OCI-M2 (cell line): ENCODE data around the gene SLC7A5.
"Not testable (repeated sequence)": the region's sequence is repeated elsewhere in the genome, so short reads cannot be mapped to it uniquely, and the experiment has no call there.

Experiments
- DNase-seq: peaks from one replicate; lab custom pipeline; 2025; ENCODE audit not compliant: unreplicated experiment; lab: John Stamatoyannopoulos, UW

SLC7A5 gene

DNA sequence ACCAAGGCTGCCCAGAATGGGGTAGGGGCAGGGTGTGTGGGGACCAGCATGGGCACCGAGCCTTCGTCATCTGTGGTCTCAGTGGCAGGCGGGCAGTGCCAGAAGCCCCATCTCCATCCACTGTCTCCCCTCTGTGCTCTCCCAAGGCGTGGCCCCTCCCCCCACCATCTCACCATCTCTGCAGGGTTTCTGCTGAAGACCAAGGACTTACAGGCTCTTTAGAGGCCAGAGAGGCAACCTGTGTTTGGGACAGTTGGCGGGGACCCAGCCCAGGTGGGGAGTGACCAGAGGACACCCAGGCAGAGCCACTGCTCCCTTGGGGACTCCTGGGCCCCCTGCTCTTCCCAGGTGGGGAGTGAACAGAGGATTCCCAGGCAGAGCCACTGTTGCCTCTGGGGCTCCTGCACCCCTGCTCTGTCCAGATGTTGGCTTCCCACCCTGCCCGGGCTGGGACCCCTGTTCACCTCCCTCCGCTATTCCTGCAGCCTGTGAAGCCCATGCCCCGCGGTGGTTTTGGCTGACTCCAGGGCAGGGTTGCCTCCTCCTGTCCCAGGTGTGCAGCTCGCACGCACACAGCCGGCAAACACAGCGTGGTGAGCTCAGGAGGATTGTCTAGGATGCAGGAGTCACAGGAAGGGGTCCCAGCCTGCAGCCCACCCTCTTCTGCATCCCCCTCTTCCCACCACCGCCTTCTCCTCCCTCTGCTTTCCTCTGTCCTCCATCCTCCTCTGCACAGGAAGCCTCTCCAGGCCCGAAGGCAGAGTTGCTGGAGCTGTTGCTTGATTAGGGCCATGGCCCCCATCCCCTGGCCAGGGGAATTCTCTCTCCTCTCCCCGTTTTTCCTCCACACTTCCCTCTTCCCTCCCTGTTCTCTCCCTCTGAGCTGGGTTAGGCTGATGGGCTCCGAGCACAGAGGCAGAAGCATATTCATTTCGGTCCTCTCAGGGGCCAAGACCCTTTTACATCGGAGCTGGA, 45.0 kb downstream of the SLC7A5 start:
- no peak for DNase-seq

DNA sequence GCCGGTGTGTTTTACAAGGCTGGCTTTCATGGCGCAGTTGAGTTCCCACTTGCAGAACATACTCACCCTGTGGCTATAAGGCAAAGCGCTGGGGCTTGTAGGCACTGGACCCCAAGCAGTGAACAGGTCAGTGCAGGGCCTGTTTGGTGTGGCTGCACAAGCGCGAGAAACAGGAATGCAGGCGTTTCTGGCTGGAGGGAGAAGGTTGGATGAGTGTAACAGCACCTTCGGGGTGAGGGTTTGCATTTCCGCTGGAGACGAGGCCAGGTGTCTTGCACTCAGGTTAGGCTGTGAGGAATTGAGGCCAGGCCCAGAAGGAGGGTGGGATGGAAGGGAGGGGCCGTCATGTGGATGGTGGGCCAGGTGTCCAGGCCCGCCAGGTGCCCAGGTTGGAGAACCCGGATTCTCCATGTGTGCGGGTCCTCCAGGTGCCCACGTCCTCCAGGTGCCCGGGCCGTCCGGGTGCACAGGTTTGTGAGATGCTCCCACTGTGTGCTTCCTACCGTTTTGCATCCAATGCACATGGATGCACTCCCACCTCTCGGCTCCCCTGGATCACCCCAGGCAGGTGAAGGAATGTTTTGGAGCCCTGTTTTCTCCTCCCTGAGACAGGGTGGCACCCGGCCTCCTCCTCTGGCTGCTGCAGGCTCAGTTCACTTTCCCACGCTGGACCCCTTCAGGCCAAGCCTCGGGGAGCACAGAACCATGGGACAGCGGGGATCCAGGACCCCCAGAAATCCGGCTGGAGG, 46.0 kb downstream of the SLC7A5 start:
- DNase-seq: no peak

DNA sequence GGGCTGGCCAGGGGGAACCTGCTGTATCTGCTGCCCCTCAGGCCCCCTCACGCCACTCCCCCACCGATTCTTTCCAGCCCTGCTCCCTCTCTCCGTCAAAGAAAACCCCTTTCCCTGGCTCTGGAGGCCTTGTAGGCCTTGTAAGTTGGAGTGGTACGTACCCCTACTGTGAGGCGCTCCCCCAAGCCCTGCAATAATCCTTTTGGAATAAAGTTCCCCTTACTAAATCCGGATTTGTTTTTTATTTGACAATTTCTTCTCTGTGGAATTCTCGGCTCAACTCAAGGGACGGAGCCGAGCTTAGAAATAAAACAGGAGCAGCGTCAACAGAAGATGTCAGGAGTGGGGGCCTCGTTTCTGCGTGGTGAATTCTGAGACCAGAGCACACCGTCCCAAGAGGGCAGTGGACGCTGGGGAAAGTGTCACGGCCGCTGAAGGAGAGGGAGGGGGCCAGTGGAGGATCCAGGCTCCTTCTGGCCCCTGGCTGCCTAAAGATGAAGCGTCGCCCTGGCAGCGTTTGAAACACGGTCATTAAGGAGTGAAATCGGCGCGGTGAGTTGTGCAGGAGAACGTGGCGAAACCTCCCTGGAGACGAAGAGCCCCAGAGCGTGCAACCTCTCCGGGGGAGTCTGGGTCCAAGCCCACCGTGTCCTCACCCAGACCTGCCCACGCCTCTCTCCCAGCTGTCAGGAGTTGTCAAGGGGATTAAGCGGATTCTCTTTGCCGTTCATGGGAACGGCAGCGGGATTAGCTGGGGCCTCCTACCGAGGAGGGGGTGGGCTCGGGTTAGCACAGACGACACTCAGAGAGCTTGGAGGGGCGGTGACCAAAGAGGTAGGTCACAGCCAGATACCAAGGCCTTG, 47.0 kb downstream of the SLC7A5 start:
- DNase-seq: no peak

DNA sequence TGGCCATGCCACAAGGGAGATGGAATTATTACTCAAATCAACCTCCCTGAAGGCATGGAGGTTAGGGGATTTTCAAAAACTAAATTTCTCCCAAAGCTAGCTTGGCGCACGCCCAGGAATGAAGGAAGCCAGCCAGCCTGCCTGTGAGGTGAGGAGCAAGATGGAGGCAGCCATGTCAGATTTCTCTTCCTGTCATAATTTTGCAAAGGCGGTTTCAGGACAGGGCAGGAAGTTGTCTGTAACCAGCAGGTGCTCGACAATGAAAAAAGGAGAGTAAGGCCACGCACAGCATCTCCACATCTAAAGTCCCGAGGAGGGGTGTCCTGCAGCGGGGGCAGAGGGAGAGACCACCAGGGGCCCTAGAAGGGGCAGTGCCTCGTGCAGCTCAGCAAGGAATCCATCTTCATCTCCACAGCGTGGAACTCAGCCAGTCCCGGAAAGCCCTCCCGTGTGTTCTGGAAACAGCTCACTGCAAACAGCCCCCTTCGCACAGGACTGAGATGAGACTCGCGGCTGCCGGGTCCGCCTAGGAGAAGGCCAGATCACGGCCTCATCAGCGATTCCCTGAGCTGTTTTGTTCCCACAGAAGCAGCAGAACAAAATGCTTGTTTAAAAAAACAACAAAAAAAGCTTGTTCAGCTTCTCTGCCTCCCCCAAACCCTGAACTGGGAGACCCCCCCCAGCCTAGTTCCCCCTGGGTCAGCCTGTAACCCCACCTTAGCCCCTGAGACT, 47.8 kb downstream of the SLC7A5 start:
- DNase-seq: no peak

DNA sequence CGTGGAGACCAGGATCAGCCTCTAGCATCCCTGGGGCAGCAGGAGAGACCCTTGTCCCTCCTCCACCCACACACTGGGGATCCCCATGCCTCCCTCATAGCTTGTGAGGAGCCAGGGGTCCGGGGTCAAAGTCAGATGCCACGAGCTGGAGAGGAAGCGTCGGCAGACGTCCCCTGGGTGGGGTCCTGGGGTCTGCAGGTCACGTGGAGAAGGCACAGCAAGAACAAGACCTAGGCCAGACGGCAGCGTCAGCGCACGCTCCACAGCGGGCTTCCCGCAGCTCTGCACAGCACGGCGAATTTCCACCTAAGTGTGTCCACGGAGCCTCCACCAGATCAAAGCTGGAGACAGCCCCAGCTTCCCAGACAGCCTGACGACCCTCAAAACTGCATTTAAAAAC, 49.3 kb downstream of the SLC7A5 start:
- no peak for DNase-seq

DNA sequence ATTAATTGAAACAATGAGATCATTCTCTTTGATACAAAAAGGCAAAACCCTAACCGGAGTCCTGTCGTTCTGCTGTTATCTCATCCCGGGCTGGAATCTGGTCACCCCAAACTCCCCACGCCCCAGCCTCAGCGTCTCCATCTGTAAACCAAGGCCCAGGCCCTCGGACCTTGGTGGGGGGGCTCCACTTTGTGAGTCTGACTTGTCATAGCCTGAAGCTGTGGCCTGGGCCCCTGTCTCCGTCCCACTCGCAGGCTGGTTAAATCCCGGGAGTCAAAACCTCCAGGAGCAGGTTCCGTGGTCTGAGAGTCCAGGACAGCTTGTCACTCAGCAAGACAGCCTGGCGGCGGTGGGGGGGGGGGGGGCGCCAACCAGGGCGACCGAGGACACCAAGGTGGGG, 50.0 kb downstream of the SLC7A5 start:
- DNase-seq: no peak

DNA sequence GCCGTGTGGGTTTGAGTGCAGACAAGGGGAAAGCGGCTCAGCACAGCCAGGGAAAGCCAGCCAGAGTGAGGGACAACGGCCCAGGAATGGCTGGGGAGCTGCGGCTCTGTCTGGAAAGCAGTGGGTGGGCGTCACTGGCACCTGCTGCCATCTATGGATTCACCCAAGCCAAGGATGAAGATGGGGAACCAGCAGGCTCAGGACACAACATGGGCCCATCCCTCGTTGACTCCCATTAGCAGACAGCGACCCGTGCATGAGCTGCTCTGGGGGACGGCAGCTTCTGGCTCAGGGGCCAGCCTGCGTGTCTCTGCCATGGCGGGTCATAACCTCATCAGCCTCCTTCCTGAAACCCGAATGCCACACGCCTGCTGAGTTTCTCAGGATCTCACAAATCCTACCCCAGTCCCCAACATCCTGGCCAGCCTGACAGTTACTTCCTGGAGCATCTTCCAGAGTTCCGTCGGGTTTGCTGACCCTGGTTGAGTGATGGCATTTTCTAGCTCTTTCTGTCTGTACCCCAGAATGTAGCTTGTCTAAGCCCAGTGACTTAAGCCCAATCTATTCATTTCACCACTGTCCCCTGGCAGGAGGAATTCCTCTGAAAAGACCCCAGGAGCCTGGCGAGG, 50.7 kb downstream of the SLC7A5 start:
- no peak for DNase-seq

GRCh38 chr16:87817910-87818309, 51.4 kb downstream of the SLC7A5 start:
- no peak for DNase-seq

DNA sequence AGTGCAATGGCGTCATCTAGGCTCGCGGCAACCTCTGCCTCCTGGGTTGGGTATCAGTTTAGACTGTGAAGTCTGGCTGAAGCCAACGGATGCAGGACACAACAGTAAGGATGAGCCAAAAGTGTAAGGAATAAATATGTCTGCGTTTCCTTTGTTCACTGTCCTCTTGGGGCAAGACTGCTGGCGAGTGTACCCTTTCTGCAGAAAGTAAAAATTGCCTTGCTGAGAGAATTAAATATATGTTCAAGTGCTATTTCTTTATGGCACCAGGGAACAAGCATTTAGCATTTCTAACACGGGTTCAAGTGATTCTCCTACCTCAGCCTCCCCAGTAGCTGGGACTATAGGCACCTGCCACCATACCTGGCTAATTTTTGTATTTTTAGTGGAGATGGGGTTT, 51.9 kb downstream of the SLC7A5 start:
- not testable (repeated sequence) for DNase-seq

GRCh38 chr16:87816507-87817100, 52.7 kb downstream of the SLC7A5 start:
- DNase-seq: no peak

- DNase-seq: no peak
Measured at GRCh38 chr16:87815567-87815966, 53.7 kb downstream of the SLC7A5 start.

GRCh38 chr16:87812200-87812656, 57.1 kb downstream of the SLC7A5 start:
- DNase-seq: no peak

DNA sequence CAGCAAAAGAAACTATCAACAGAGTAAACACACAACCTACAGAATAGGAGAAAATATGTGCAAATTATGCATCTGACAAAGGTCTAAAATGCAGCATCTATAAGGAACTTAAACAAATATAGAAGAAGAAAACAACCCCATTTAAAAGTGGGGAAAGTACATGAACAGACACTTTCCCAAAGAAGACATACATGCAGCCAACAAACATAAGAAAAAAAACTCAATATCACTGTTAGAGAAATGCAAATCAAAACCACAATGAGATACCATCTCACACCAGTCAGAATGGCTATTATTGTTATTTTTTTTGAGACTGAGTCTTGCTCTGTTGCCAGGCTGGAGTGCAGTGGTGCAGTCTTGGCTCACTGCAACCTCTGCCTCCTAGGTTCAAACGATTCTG, 57.9 kb downstream of the SLC7A5 start:
- not testable (repeated sequence) for DNase-seq

- no peak for DNase-seq
Measured at GRCh38 chr16:87809150-87809902, 60.0 kb downstream of the SLC7A5 start.

DNA sequence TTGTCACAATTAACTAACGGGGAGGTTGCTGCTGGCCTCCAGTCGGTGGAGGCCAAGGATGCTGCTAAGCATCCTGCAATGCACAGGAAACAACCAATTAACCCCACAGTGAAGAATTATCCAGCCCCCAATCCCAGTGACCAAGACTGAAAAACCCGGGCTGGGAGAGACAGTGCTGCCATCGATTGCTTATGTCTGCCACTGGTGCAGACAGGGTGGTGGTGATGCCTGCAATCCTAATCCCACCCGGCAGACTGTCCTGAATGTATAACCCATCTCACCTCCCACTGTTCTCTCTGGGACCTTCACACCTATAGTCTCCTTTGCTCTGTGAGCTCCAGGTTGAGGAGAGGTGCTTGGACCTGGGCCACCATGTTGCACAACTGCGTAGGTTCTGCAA, 61.2 kb downstream of the SLC7A5 start:
- no peak for DNase-seq

DNA sequence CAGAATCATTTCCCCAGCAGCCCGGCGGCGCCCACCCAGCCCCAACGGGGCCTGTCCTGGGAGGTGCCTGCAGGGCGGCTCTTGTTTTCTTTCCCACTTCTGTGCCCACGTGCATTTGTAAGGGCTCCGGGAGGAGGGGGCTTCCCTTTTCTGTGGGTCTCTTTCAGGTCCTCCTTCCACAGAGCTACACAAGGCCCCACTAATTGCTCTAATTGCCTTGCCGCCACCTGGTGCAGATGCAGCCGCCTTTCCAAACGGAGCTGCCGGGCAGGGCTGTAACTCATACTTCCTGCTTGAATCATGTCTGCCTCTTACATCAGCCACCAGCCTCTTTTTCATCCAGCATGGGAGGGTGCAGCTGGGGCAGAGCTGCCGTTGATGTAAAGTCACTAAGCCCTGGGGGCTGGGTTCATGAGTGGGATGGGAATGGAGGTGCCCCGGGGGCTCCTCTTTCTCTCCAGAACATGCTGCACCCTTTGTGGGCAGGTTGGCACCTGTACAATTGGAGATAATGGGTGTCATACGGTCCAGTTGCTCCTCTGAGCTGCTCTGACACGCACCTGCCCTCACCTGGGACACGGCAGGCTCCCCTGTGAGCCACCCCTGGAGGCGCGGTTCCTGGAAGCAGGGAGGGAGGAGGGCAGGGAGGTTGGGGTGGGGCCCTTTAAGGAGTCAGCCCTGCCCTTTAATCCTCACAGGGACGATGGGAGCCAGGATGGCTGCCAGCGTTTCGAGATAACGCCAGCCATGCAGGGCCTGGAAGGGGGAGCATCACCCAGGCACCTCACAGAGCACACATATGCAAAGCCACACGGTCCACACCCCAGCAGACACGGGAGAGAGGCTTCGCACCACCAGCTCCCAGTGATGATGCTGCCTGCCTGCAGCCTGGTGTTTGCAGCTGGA, 62.4 kb downstream of the SLC7A5 start:
- no peak for DNase-seq

GRCh38 chr16:87806261-87806640, 63.1 kb downstream of the SLC7A5 start:
- DNase-seq: no peak

DNA sequence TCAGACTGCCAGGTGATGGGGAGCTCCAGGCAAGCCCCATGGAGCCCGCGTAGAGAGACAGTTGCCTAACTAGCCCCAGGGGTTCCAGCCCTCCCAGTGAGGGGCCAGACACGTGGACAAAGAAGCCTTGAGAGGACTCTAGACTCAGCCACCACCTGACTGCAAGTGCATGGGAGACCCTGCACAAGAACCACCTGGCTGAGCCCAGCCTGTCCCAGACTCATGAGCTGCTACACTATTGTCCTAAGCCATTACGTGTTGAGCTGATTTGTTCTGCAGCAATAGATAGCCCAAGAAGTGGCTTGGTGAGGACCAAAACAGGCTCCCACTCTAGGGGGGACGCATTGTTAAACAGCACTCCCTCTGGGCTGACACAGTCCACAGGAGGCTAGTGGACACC, 65.9 kb downstream of the SLC7A5 start:
- DNase-seq: no peak
